Cardiac fibroblast (primary cell): Measurements from ENCODE around the gene CRAMP1.
"Not testable (repeated sequence)": the region's sequence is repeated elsewhere in the genome, so short reads cannot be mapped to it uniquely, and the experiment has no call there.

Source experiments
- DNase-seq, 2 donors: peaks; one replicate each; pipeline versions ENCODE4 v3.0.0 to v3.0.0-alpha.2; 2010; ENCODE audit warnings: low read depth in 2 of 2
- H3K4me3 ChIP-seq, 2 donors: replicated peaks in 1 of 2; 1 replicate in 1 of 2; 2 replicates in 1 of 2; pipeline ENCODE4 v1.5.1; 2011; ENCODE audit warnings: low read depth in 2 of 2, low read length in 2 of 2, mild to moderate bottlenecking in 2 of 2, moderate library complexity in 1 of 2
- CTCF ChIP-seq: IDR thresholded peaks from one replicate; pipeline ENCODE4 v1.5.1; 2011; ENCODE audit warnings: low read depth, mild to moderate bottlenecking, low read length, inconsistent platforms

CRAMP1 gene

GRCh38 chr16:1583180-1583579 is 29.0 kb upstream of the CRAMP1 start:
- DNase-seq, result no peak
- H3K4me3 ChIP-seq, result no peak overlapping the region
- TF ChIP-seq CTCF, result no peak

- no peak overlapping the region for H3K4me3 ChIP-seq
- no peak for TF ChIP-seq CTCF
- DNase-seq, result no peak
Measured at GRCh38 chr16:1584926-1585484, 27.2 kb upstream of the CRAMP1 start.

GRCh38 chr16:1590366-1590765 is 21.8 kb upstream of the CRAMP1 start:
- no peak for DNase-seq
- TF ChIP-seq CTCF, result no peak
- H3K4me3 ChIP-seq, result no peak overlapping the region

DNA sequence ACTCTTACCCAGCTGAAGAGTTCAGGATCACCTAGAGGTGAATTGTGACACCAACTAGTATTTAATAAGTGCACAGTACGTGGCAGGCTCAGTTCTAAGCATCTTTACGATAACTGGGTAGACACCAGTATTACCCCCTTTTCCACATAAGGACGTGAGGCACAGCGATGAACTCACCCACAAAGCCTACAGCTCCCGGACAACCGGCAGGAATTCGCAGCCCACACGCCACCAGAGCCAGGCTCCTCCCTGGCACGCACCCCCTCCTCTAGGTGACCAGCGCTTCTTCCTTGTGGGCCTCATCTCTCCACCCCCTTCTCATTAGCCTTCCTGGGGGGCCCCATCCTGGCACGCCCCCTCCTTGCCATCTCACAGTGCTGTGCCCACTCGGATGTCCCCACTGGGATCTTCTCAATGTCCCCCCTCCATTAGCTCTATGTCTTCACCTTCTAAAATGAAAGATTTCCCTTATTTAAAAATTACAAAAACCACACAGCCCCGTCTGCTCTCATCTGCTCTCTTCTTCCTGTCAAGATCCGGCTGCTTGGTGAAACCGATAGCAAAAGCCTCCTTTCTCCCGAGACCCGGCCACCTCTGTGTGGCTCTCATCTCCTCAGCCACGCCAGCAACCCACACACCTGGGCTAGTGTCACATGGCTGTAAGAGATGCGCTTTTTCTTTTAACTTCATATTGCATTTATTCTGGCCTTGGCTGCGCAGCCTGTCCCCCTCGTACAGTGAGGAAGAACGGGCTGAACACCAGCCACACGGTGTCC is 21.0 kb upstream of the CRAMP1 start:
- H3K4me3 ChIP-seq, result no peak overlapping the region
- DNase-seq, result no peak
- TF ChIP-seq CTCF, result no peak

GRCh38 chr16:1592446-1592845 is 19.7 kb upstream of the CRAMP1 start:
- DNase-seq, result no peak
- no peak for TF ChIP-seq CTCF
- H3K4me3 ChIP-seq, result no peak overlapping the region

DNA sequence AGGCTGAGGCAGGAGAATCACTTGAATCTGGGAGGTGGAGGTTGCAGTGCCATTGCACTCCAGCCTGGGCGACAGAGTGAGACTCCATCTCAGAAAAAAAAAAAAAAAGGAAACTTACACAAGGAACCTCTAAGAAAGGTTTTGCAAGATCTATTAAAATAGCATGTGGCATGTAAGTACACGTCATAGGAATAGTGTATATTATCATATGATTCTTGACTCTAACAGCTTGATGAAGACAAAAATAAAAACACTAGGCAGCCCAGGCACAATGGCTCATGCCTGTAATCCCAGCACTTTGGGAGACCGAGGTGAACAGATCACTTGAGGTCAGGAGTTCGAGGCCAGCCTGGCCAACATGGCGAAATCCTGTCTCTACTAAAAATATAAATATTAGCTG is 16.6 kb upstream of the CRAMP1 start:
- DNase-seq, H3K4me3 ChIP-seq: not testable (repeated sequence)

GRCh38 chr16:1596516-1596915 is 15.6 kb upstream of the CRAMP1 start:
- no peak for TF ChIP-seq CTCF
- no peak overlapping the region for H3K4me3 ChIP-seq
- no peak for DNase-seq
